ENCODE data around the gene LZTS2. TPM values are rescaled to one million over a fixed set of nuclear protein-coding genes. Genes with fewer than 3 reads are reported as not detected.

LZTS2 gene
- total and polyA plus RNA-seq, 2 of the 8 experiments (the other 6 are each of a cell fraction or from before 2014, with no cell fraction given): 75.7 to 99.5 TPM

DNA sequence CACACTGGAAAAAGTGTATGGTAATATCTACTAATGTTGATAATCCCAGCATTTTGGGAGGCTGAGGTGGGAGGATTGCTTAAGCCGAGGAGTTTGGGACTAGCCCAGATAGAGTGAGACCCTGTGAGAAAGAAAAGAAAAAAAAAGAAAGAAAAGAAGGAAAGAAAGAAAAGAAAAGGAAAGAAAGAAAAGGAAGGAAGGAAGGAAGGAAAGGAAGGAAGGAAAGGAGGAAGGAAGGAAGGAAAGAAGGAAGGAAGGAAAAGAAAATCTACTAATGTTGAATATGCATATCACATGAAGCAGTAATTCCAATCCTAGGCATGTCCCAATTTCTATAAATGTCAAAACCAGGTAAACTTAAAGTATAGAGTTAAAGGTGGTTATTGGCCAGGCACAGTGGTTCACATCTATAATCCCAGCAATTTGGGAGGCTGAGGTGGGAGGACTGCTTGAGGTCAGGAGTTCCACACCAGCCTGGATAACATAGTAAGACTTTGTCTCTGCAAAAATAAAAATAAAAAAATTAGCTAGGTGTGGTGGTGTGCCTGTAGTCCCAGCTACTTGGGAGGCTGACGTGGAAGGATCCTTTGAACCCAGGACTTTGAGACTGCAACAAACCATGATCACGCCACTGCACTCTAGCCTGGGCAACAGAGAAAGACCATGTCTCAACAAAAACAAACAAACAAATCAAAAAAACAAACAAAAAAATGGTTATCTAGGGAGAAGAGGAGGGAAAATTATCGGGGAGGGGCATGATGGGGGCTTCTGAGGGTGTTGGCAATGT lies 57.0 kb downstream of the LZTS2 start:
- H3K56ac ChIP-seq (replicated peaks; ENCODE audit: insufficient read length, low read depth, low read length): no peak overlapping the region
- no peak for DNase-seq (ENCODE audit: low read depth in 1 of 2, low spot score in 2 of 2)
- FAIRE-seq: no peak
- no peak overlapping the region for H3K4ac ChIP-seq (replicated peaks; ENCODE audit: insufficient read length, low read depth, low read length)
- no peak overlapping the region for H3K9ac ChIP-seq (replicated peaks in 1 of 4; ENCODE audit: extremely low read depth in 1 of 4, low read depth in 3 of 4, low read length in 3 of 4)
- no peak overlapping the region for H2AFZ ChIP-seq (ENCODE audit: low read length)
- H3K9me3 ChIP-seq (ENCODE audit: insufficient read depth in 2 of 2, low read depth in 1 of 2, low read length in 1 of 2): no peaks in the 10 kb centered on the region
- H2BK5ac ChIP-seq (ENCODE audit: low read depth, low read length): no peak overlapping the region
- no peak overlapping the region for H2BK20ac ChIP-seq (ENCODE audit: low read length)
- 84% methylated on average over 4 of the region's 4 CpGs; no CpG with 5 or more reads in 1 of the 2 experiments for WGBS, 2 experiments (ENCODE audit: extremely low coverage in 1 of 2, insufficient coverage in 1 of 2, insufficient read length in 1 of 2, insufficient replicate concordance in 2 of 2, low coverage in 1 of 2, low lambda C conversion rate in 2 of 2, missing lambda C conversion rate in 1 of 2)
- H3K36me3 ChIP-seq (ENCODE audit: control insufficient read depth in 2 of 4, insufficient read depth in 4 of 4, low read length in 3 of 4): no peaks in the 10 kb centered on the region; a peak in 1 of 8 replicates
- H4K5ac ChIP-seq (ENCODE audit: insufficient read length, low read depth, low read length): no peak overlapping the region
- H3K4me2 ChIP-seq (ENCODE audit: insufficient read depth in 1 of 2, low read depth in 2 of 2, low read length in 2 of 2): no peak overlapping the region
- no peak overlapping the region for H3K23ac ChIP-seq (ENCODE audit: insufficient read length)
- H4K91ac ChIP-seq (replicated peaks; ENCODE audit: insufficient read length, low read length): no peak overlapping the region
- H2BK120ac ChIP-seq (replicated peaks; ENCODE audit: low read depth, low read length): no peak overlapping the region
- H3K79me1 ChIP-seq (ENCODE audit: low read depth, low read length): no peaks in the 10 kb centered on the region; the same call in 1 of the 2 replicates
- TF ChIP-seq RFX5 (IDR thresholded peaks at IDR 0.05; ENCODE audit: borderline replicate concordance, low read depth, low read length) (no peak), EZH2 (IDR thresholded peaks at IDR 0.05; ENCODE audit: low read depth, low read length, severe bottlenecking) (no peak), TEAD4 (IDR thresholded peaks at IDR 0.05; ENCODE audit: low read depth, low read length) (no peak), RAD21 (IDR thresholded peaks at IDR 0.05 in 1 of 2, conservative IDR thresholded peaks at IDR 0.05 in 1 of 2; ENCODE audit: low read depth in 2 of 2, low read length in 2 of 2) (no peak), SRF (IDR thresholded peaks at IDR 0.05; ENCODE audit: low read depth, low read length) (no peak), TBP (IDR thresholded peaks at IDR 0.05; ENCODE audit: low read depth, low read length) (no peak), NANOG (IDR thresholded peaks at IDR 0.05; ENCODE audit: insufficient read depth, low read depth, low read length, poor library complexity, severe bottlenecking) (no peak), JUN (IDR thresholded peaks at IDR 0.05; ENCODE audit: low read depth, low read length) (no peak)
- H3K4me3 ChIP-seq (ENCODE audit: extremely low read depth in 1 of 4, insufficient read depth in 2 of 4, low read depth in 3 of 4, low read length in 4 of 4): no peak overlapping the region
- ChIA-PET POLR2A (ENCODE audit: partially characterized antibody) (no interaction called here), CTCF (ENCODE audit: partially characterized antibody) (interaction anchor here (0.5 to 59.5 kb wide), 8 partner anchors 10 to 175 kb away, joined by 3 to 2176 read pairs (median 57); partner anchors contain the start of genes KAZALD1, PDZD7 and SFXN3)
- H3K14ac ChIP-seq (ENCODE audit: insufficient read length): no peak overlapping the region
- H3K18ac ChIP-seq (ENCODE audit: extremely low read depth, low read length): no peak overlapping the region
- no peak overlapping the region for H2AK5ac ChIP-seq (ENCODE audit: low read depth, low read length)
- no peak overlapping the region for H4K8ac ChIP-seq (ENCODE audit: extremely low read depth, insufficient read depth, low read length)
- H3K27ac ChIP-seq (ENCODE audit: low read depth, low read length): no peak overlapping the region
- H2BK12ac ChIP-seq (ENCODE audit: low read depth, low read length): no peak overlapping the region
- H3K27me3 ChIP-seq (replicated peaks in 1 of 4; ENCODE audit: control insufficient read depth in 3 of 4, extremely low read depth in 1 of 4, insufficient read depth in 3 of 4, low read length in 3 of 4): peaks cover under 1 to 10% (median 6%) of the 10 kb centered on the region in 4 experiments
- H4K20me1 ChIP-seq (replicated peaks in 1 of 2; ENCODE audit: control insufficient read depth in 1 of 2, insufficient read depth in 2 of 2, low read length in 2 of 2): peaks cover 9 to 12% of the 10 kb centered on the region in 2 experiments
- no peak overlapping the region for H2BK15ac ChIP-seq (ENCODE audit: low read length)
- H3K23me2 ChIP-seq (ENCODE audit: low read depth, low read length): peaks cover 7% of the 10 kb centered on the region; the same call in 1 of the 2 replicates
- H3K4me1 ChIP-seq (replicated peaks in 1 of 4; ENCODE audit: control insufficient read depth in 3 of 4, insufficient read depth in 4 of 4, low read length in 3 of 4): peaks cover 0 to 6% (median 1%) of the 10 kb centered on the region in 4 experiments; a peak in 3 of 7 replicates
- H3K79me2 ChIP-seq (ENCODE audit: control insufficient read depth in 1 of 2, insufficient read depth in 2 of 2, low read length in 2 of 2): peaks cover 0 to 3% of the 10 kb centered on the region in 2 experiments; a peak in 1 of 4 replicates
